Embryonic facial prominence (tissue), 1 donor: ENCODE results near the gene WDR1.

Experiments used
- DNase-seq: peaks from one replicate; pipeline ENCODE4 v3.0.0-alpha.2; 2016; ENCODE audit errors: extremely low spot score

The WDR1 gene

GRCh38 chr4:10116569-10117358, at the start of gene WDR1:
Gene WDR1 (minus strand): TSS chr4:10116799. CDS start chr4:10116666, 133 bp downstream.
- DNase-seq = peak; percentile 91

DNA sequence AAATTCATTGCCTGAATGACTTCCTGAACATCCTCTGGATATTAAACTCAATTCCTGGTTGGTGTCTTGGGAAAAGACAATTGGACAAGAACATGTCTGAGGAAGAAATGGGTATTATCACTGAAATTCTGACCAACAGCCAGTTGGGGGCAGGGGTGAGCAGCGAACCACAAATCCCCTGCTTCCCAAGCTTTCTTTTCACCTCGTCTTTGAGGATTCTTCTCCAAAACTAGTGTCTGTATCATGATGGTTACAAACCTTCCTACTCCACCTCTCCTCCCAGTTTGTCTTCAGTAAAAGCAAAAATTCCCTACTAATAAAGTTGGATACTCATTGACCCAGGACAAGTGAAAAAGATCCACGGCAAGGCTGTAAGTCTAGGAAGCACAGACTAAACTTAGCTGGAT, 48.3 kb upstream of the WDR1 start:
- no peak for DNase-seq

DNA sequence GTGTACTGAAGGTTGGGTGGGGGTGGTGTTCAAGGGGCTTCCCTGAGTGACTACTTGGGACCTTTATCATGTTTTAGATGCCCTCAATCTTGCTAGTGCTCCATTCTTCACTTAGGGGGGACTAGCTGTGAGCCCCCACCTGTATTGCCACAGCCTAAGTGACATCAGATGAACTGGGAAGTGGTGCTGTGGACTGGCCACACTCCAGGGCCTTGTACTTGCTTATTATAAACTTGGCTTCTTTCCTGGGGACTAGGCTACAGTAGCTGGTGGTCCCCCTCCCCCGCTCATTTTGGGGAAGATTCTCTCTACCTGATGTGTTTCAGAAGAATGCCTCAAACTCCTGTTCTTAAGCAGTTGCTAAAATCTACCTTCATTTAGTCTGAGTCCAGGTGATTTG, 46.7 kb upstream of the WDR1 start:
- no peak for DNase-seq

DNA sequence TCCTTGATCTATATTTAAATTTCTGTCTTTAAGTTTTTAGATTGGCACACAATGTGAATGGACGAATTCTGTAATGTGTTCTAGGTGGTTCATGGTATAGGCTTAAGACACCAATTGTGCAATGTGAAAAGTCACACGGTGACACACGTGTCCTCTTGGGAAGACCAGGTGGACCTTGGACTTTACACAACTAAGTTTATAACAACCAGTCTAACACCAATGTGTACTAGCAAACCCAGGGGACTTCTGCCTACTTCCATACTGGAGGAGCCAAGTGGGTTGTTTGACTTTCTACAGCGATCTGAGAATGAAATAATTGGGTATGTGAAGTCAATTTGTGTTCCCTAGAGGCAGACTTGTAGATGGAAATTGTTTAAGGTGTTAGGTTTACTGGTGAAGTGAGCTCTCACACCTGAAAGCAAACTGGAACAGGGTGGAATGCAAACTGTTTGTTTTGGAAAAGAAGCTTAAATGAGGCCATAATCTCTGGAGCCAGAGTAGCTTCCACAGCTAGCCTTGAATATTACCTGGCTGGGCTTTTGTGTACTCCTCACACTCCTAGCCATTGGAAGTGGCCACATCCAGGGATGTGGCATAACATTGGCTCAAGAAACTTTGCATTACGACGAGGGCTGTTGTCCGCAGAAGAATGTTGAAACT, 45.9 kb upstream of the WDR1 start:
- no peak for DNase-seq

DNA sequence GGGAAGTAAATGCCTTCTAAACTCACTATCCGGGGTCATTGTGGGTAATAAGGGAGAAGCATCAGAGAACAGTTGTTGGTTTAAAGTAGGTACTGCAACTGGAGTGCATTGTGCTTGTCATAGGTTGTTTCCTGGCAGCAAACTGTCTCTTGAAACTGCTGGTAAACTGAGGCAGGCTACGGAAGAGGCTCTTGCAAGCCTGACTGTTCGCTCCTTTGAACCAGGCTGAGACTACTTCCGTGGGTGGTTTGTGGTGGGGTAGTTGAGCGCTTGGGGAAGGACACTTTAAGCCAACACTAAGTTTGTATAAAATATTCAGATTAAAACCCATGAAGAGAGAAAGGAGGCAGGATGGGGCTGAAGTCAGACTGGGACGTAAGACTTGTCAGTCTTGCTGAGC, 45.2 kb upstream of the WDR1 start:
- no peak for DNase-seq

DNA sequence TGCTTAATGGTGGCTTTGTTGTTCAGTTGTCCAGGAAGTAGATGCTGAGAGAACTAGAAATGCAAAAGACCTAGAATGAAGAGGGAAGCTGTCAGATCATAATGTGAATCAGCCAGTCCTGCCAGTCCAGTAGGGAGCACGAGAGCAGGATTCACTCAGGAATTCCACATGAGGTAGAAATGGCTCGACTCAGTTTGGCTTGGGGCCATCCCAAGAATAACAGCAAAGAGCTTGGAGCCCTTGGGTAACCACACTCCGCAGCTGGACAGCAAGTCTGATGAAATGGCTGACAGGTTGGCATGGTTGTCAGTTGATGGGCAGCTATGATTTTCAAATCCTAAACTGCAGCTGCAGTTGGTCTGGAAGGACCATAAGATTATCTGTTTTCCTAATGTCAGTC, 44.5 kb upstream of the WDR1 start:
- no peak for DNase-seq

- no peak for DNase-seq
These were observed 43.8 kb upstream of the WDR1 start for GRCh38 chr4:10160281-10160856.

DNA sequence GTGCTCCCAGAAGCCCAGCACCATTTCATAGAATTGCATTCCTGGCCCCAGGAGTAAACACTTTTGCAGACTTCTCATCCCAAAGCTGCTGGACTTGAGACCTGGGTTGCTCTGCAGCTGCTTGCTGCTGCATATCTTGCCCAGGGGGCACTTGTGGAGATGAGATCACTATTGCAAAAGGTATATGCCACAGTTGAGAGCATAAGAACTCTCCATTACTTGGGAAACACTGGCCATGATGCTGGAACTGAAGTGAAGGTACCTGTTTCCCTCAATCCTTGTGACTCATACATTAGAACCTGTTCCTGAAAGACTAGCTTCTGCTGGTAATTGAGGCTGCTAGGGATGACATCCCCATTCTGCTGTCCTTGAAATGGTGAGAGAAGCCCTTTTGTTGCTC, 43.1 kb upstream of the WDR1 start:
- no peak for DNase-seq

- DNase-seq = no peak
These were observed 41.8 kb upstream of the WDR1 start for GRCh38 chr4:10158333-10158942.

DNA sequence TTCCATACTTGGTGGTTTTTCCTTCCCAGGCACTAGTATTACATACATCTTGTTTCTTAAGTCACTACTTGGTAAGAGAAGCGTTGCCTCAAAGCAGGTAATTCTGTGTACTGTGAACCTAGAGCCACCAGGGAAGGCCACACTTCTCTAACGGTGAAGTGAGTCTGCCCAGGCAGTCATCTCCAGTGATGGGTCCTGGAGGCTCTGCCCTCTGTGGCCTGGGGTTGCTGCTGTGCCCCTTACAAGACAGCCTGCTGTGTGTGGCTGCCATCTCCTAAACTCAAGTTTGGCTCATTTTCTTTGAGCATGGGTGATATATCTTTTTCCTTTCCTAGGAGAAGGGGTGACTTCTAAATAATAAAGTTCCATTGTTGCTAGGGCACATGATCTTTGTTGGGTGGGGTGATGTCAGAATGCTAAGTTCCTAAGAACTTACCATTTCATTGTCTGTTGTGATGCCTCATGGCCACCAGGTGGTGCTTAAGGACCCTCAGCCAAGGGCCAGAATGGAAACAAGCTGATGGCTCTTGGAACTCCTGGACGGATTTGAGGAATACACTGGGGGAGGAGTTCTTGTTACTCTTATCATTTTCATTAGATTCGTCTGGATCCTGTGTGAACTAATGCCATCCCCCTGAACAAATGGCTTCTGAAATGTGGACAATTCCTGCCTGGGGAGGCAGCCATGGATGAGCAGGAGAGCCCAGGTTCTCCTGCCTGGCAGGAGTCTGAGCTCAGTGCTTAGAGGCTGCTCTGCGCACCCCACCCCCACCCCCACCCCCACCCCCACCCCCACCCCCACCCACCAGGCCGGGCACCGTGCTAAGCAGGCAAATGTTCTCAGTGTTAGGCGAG, 41.1 kb upstream of the WDR1 start:
- peak; percentile 31 for DNase-seq

DNA sequence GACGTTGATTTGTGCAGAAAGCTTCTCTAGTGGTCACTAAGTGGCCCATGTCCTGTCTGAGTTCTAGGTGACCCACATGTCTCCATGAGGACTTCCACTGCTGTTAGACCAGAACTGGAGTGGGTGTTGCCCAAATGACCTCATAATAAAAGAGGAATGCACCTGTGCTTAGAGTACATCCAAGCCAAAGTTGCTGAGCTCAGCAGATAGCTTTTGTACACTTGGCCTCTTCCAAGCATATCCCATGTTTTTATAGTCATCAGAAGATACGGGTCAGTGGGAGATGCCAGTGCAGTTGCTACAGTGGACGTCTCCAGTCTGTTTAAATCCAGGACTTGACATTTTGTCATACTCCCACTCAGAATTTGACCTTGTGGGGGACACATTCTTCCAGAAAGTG, 37.6 kb upstream of the WDR1 start:
- DNase-seq = no peak

GRCh38 chr4:10153161-10153560, 36.6 kb upstream of the WDR1 start:
- no peak for DNase-seq

DNA sequence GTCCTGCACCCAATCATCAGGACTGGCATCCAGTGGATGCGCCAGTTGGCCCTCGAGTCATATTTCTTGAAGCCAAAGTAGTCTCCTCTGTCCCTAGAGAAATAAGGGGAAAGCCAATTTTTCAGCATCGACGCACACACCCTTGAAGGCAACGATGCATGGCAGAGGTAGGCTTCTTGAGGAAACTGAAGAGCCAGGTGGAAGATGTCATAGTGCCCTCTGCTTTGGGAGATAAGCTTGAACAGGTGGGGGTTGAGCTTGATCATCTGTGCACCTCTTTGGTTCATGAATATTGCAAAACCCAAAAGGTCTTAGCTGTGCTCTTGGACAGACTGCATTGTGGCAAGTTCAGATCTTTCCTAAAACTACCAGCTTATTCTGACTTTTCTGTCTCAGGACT, 34.6 kb upstream of the WDR1 start:
- no peak for DNase-seq

GRCh38 chr4:10144966-10145365, 28.4 kb upstream of the WDR1 start:
- no peak for DNase-seq

GRCh38 chr4:10144479-10144878, 27.9 kb upstream of the WDR1 start:
- no peak for DNase-seq

DNA sequence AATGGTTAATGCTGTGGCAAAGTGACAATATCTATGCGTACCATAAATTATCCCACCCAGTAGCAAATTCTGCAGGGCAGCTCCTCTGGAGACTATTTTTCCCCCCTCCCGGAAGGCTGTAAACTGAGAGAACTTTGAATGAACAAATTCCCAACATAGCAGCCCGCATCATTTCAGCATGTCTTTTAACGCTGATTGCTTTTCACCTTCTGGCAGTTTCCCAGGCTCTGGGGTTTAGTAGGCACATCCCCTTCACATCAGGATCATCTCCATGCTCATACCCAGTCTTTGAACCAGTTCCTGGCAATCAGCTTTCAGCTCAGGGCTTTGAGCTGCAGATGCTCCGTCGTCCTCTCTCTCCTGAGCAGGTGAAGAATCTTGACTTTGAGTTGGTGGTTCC, 26.6 kb upstream of the WDR1 start:
- no peak for DNase-seq

GRCh38 chr4:10140866-10141759, 24.5 kb upstream of the WDR1 start:
- DNase-seq = no peak

GRCh38 chr4:10139518-10139917, 22.9 kb upstream of the WDR1 start:
- no peak for DNase-seq

DNA sequence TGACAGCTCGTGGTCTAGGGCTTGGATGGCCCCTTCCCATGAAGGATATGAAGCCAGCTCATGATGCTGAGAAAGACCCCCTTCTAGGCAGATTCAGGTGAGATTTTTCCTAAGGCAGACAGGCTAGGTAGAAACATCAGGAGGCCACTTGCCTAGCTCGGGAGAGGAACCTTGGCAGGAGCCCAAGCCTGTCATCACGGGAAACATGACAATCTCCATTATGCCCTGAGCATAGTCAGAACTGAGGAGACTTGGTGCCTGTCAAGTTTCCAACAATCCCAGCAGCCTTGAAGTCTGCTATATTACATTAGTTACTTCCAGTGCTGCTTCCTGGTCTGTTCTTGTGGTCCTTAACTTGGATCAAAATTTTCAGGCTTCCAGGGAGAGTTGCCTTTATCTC, 18.7 kb upstream of the WDR1 start:
- no peak for DNase-seq

GRCh38 chr4:10134141-10134540, 17.5 kb upstream of the WDR1 start:
- no peak for DNase-seq

DNA sequence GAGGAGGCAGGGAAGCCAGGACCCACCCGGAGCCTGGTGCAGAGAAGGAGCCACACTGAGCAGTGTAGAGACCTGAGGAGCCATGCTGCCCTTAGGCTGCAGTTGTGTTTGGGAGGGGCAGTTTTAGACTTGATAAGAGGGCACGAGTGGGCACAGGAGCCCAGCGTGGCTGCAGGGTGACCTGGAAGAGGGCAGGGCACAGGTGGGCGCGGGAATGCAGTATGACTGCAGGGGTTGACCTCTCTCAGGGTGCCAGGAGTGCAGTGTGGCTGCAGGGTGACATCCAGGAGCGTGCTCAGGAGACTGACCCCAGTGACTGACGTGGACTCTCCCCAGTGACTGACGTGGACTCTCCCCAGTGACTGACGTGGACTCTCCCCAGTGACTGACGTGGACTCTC, 14.6 kb upstream of the WDR1 start:
- no peak for DNase-seq
